ENCODE results near the gene HAP1.
"Not testable (repeated sequence)": the region's sequence is repeated elsewhere in the genome, so short reads cannot be mapped to it uniquely, and the experiment has no call there.

HAP1 gene
- total RNA-seq, result 0 to 1.4 (median 0.30) reads per million in 4 donors

GRCh38 chr17:41734139-41734948, at the start of gene HAP1:
HAP1 (minus strand) TSS chr17:41734643; CDS start chr17:41734634, 9 bp downstream.
- no peak for DNase-seq

- no peak for DNase-seq
Observed at GRCh38 chr17:41782142-41782541, 47.7 kb upstream of the HAP1 start.

DNA sequence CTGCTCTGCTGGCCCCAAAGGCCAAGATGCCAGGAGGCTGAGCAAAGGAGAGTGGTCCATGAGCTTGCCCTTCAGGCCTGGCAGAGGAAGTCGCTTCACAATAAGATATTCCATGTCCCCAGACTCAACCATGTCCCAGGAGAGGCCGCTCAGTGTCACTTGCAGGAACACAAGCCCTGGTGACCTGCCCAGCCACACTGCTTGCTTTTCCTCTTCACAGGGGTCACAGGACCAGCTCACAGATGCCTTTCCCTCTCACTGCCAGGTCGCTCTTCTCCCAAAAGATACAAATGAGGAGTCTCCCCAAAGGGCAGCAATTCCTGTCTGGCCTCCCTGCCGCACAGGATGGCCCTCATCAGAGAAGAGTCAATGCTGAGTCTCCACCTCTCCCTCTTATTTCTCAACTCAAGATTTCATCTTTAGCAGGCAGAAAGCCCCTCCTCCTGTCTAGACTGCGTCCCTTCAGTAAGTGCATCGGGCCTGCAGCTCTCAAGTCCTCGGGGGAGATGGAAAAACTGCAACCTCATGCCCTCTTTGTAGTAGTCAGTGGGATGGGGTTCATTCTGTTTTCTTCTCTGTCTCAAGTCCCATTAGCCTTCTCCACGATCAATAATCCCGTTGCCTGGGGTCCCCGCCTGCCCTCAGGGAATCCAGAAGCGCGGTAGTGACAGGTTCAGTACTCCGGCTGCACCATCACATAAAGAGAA, 47.1 kb upstream of the HAP1 start:
- DNase-seq, result no peak

GRCh38 chr17:41779954-41780353, 45.5 kb upstream of the HAP1 start:
- no peak for DNase-seq

GRCh38 chr17:41777574-41778188, 43.2 kb upstream of the HAP1 start:
- DNase-seq, result no peak

GRCh38 chr17:41777157-41777573, 42.7 kb upstream of the HAP1 start:
- no peak for DNase-seq

- DNase-seq, result not testable (repeated sequence)
Observed at GRCh38 chr17:41776262-41776900, 41.9 kb upstream of the HAP1 start.

DNA sequence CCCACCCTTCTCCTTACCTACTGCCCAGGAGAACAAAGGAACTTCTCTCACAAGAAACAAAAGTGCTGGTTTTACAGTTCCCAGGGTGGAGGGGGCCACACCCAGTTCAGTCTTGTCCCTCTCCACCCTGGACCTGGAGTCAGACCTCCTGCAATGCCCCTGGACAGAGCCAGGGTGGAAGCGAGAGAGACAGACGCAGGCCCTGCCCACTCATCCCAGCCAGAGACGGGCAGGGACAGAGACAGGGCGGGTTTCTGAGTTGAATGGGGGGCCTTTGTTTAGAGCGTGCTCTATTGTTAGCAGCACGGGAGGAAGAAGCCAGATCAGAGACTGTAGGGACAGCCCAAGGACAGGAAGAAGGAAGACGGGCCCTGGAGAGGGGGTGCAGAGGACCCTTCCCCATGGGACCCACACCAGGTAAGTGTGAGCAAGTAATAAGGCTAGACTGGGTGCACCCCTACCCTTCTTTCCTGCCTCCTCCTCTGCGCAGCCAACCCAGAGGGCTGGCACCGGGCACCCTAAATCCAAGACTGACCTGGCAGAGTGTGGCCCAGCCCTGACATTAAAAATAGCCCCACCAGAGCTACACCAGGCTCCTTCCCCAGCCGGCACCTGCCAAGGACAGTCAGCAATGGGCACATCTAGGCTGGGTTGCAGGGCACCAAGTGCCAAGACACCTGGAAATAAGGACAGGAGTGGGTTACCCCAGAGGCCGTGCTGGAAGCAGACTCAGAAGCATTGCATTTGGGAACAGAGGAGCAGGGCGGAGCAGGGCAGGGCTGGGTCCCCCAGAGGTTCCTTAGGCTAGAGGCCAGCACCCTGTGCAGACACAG, 41.2 kb upstream of the HAP1 start:
- DNase-seq, result no peak

GRCh38 chr17:41773731-41774193, 39.3 kb upstream of the HAP1 start:
- no peak for DNase-seq

DNA sequence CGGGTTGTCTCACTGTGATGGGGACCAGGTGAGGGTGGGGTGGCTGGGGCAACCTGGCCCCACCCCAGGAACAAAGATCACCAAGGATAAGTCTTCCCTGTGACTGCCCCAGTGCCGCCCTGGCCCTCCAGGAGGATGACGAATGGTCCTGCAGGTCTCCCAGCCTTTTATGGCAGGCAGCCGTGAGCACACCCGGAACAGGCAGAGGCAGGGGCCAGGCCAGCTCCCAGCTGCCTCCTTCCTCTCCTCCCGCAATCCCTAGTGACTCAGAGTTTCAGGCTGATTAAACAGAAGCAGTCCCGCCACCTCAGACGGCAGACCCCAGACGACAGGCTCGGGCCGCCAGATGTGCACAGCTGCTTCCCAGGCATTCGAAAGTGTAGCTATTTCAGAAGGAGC, 38.7 kb upstream of the HAP1 start:
- DNase-seq, result no peak

DNA sequence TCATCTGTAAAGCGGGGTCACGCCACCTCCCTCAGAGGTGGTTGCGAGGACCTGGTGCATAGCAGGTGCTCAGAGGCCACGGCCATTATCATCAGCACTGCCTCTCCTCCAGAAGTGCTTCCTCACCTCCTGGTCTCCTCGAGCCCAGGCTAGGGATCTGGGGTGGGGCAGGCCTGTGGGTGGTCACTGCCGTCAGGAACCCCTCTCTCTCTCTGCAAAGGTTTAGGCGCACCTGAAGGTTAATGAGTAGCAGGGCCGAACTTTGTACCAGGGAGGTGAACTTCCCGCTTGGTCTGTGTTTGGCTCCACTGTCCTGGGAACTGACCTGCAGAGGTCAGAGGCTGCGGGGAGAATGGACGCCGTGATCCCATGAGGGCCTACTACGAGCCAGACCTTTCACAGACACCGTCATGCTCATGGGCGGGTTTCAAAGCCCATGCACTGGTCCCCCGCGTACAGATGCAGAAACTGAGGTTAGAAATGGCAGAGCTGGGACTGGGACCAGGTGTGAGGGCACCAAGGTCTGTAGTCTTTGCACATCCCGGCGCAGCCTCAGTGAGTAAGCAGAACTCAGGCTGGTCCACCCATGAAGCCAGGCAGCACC, 38.2 kb upstream of the HAP1 start:
- no peak for DNase-seq

DNA sequence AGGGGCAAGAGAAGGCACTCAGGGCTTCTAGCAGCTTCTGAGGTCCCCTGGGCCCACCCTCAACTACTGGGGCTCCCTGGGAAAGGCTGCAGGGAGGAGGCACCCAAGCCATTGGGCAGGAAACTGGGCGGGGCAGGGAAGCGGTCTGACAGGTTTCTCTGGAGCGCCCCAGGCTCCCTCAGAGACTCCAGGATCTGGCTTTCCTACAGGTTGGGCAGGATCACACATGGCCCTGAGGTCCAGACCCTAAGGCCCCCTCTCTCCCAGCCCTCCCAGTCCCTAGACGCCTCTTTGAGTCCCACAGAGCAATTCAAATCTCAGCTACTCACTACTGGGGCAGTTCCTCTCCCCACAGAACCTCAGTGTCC, 37.8 kb upstream of the HAP1 start:
- DNase-seq, result no peak

- no peak for DNase-seq
Observed at GRCh38 chr17:41771389-41772206, 37.2 kb upstream of the HAP1 start.

DNA sequence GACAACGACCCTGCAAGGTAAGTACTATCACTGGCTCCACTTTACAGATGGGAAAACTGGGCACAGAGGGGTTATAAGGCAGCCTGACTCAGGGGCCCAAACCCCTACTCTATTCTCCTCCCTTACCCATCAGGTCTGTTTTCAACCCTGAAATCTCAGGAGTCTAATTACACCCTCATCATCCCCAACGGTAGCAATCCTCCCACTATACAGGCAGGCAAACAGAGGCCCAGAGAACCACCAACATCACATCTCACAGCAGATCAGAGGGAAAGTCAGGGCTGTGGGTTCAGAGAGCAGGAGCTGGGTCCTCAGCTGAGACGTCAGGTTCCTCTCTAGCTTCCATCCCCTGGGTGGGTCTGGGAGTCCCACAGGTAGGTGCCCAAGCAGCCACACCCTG, 35.5 kb upstream of the HAP1 start:
- no peak for DNase-seq

- no peak for DNase-seq
Observed at GRCh38 chr17:41769346-41769862, 35.0 kb upstream of the HAP1 start.

GRCh38 chr17:41768682-41769288, 34.3 kb upstream of the HAP1 start:
- DNase-seq, result no peak

DNA sequence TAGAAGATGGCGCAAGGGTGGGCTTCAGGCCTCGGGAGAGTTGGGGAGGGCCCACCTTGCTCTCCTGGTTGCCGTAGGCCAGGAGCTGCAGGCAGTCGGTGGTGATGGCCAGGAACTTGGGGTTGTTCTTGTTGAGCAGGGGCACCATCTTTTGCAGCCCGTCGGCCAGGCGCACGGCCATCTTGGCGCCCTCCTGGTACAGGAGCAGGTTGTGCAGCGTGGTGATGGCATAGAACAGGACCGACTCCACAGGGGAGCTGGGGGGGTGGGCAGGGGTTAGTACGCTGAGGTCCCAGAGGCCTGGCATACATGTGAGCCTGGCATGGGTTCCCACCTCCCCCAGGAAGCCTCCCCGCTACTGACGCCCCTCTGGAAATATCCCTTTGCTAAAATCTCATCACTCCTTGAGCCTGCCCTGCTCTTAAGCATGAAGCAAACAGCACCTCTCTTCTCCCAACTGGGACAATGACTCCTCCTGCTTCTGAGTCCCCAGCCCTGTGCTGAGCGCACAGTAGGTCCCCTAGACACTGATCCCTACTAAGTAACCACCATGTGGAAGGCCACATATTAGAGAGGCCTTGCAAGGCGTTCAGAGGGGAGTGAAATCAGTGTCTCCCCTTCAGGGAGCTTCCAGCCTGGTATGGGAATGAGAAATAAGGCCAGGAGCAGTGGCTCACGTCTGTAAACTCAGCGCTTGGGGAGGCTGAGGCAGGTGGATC, 33.0 kb upstream of the HAP1 start:
- DNase-seq, result no peak

- no peak for DNase-seq
Observed at GRCh38 chr17:41766135-41766534, 31.7 kb upstream of the HAP1 start.

DNA sequence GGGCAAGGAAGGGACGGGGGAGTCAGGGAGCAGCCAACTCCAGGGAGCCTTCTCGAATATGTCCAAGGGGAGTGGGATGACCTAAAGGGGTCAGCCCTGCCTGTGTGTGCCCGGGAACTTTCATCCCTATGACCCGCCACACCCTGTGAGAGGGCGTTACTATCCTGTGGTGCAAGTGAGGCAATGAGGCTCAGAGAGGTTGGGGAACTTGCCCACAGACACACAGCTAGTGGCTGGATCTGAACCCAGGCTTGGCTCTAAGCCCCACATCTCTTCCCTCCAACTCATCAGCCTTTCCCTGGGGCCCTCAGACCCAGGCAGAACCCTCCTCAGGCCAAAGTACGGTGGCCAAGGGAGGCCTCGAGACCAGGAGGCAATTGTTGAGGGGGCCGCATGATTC, 28.9 kb upstream of the HAP1 start:
- DNase-seq, result no peak

- DNase-seq, result no peak
Observed at GRCh38 chr17:41762841-41763240, 28.4 kb upstream of the HAP1 start.
